Measurements from ENCODE around the gene PRX. TPM values are rescaled to one million over a fixed set of nuclear protein-coding genes. Genes with fewer than 3 reads are reported as not detected.

The PRX gene
- total and polyA plus RNA-seq, 9 of the 15 experiments (the other 6 are each of a cell fraction or from before 2014, with no cell fraction given): 0.65 to 3.5 (median 1.7) TPM; not detected in 2

GRCh38 chr19:40363069-40363468 is 50.1 kb downstream of the PRX start (continued):
- TF ChIP-seq TFAP4 (CRISPR knock-in tag; IDR thresholded peaks at IDR 0.05; ENCODE audit: borderline replicate concordance) (no peak), SMARCB1 (IDR thresholded peaks at IDR 0.05; ENCODE audit: insufficient read length, low read depth) (no peak), SIRT6 (IDR thresholded peaks at IDR 0.05; ENCODE audit: low read depth, low read length) (no peak), NFE2 (IDR thresholded peaks at IDR 0.05; ENCODE audit: low read depth) (no peak), ADNP (tag; IDR thresholded peaks at IDR 0.05) (no peak), ZNF512 (tag; IDR thresholded peaks at IDR 0.05) (no peak), TFE3 (CRISPR knock-in tag; IDR thresholded peaks at IDR 0.05) (no peak), ZNF318 (IDR thresholded peaks at IDR 0.05; ENCODE audit: borderline replicate concordance in 1 of 2, low read depth in 1 of 2) (peak in 1 of 2 experiments; percentile 49; a peak in 1 of 4 replicates), CEBPB (tag; IDR thresholded peaks at IDR 0.05) (no peak), ZNF778 (CRISPR knock-in tag; IDR thresholded peaks at IDR 0.05) (no peak), SMAD4 (CRISPR knock-in tag; conservative IDR thresholded peaks at IDR 0.05) (peak; percentile 55), NCOA4 (IDR thresholded peaks at IDR 0.05; ENCODE audit: partially characterized antibody) (no peak), SETDB1 (IDR thresholded peaks at IDR 0.05; ENCODE audit: low read length) (no peak), EP300 (IDR thresholded peaks at IDR 0.05; ENCODE audit: low read length) (peak; percentile 68), ZNF280B (CRISPR knock-in tag; IDR thresholded peaks at IDR 0.05) (no peak)
